Activated naive CD8-positive, alpha-beta T cell treated with anti-CD3 and anti-CD28 coated beads, Interleukin-2, amount 10 ng/mL, durations not matched to agents 7 days and 5 days (primary cell): Measurements from ENCODE around the gene GOLGA6L22. TPM values are rescaled to one million over a fixed set of nuclear protein-coding genes. Genes with fewer than 3 reads are reported as not detected.
"Not testable (repeated sequence)": the region's sequence is repeated elsewhere in the genome, so short reads cannot be mapped to it uniquely, and the experiment has no call there.

ENCODE experiments used
- ATAC-seq: fragments of 150-1000 bp; cut with Tn5 transposase; one replicate; pipeline ENCODE4 v1.10.0; 2021; ENCODE audit warnings: low read depth, moderate library complexity
- POLR2A ChIA-PET: fragments of 350-600 bp; sonication (Branson Sonifier 250); formaldehyde crosslinking; loops from one replicate; lab custom pipeline; 2021; ENCODE audit warnings: antibody characterized with exemption; lab: Charles Lee
- DNase-seq: peaks from one replicate; pipeline ENCODE4 v3.0.0; 2021
- H3K27ac Mint-ChIP-seq: one replicate; pipeline ENCODE4 v1.8.0; 2022; ENCODE audit warnings: mild to moderate bottlenecking, mixed read lengths
- H3K27me3 Mint-ChIP-seq: one replicate; pipeline ENCODE4 v1.8.0; 2022; ENCODE audit warnings: mild to moderate bottlenecking, moderate library complexity, mixed read lengths
- H3K36me3 Mint-ChIP-seq: one replicate; pipeline ENCODE4 v1.8.0; 2021; ENCODE audit warnings: mild to moderate bottlenecking, mixed read lengths
- H3K4me1 Mint-ChIP-seq: one replicate; pipeline ENCODE4 v1.8.0; 2021; ENCODE audit warnings: mixed read lengths
- H3K4me3 Mint-ChIP-seq: one replicate; pipeline ENCODE4 v1.8.0; 2022; ENCODE audit warnings: mild to moderate bottlenecking, moderate library complexity, mixed read lengths
- H3K9me3 Mint-ChIP-seq: one replicate; pipeline ENCODE4 v1.8.0; 2021; ENCODE audit warnings: mixed read lengths
- total RNA-seq, 2 experiments: library from RNA; stranded (reverse); gene quantifications; one replicate each; pipeline ENCODE4 v1.2.3, GENCODE V29; 2021

Gene GOLGA6L22
- not detected for total RNA-seq

- H3K9me3 Mint-ChIP-seq, ATAC-seq, H3K27ac Mint-ChIP-seq, H3K4me1 Mint-ChIP-seq, DNase-seq, H3K27me3 Mint-ChIP-seq, H3K36me3 Mint-ChIP-seq, H3K4me3 Mint-ChIP-seq, POLR2A ChIA-PET: not testable (repeated sequence)
Measured at GRCh38 chr15:22458603-22459002, at the start of gene GOLGA6L22. Gene GOLGA6L22 (plus strand): TSS chr15:22458903. CDS start chr15:22458994, 91 bp downstream.

- H3K4me3 Mint-ChIP-seq, DNase-seq, H3K27ac Mint-ChIP-seq, H3K36me3 Mint-ChIP-seq, ATAC-seq, POLR2A ChIA-PET, H3K4me1 Mint-ChIP-seq, H3K27me3 Mint-ChIP-seq, H3K9me3 Mint-ChIP-seq: not testable (repeated sequence)
Measured at GRCh38 chr15:22417288-22417687, 41.4 kb upstream of the GOLGA6L22 start.

- H3K4me1 Mint-ChIP-seq, H3K36me3 Mint-ChIP-seq, H3K27ac Mint-ChIP-seq, H3K27me3 Mint-ChIP-seq, DNase-seq, POLR2A ChIA-PET, H3K4me3 Mint-ChIP-seq, ATAC-seq, H3K9me3 Mint-ChIP-seq: not testable (repeated sequence)
Measured at GRCh38 chr15:22417795-22418194, 40.9 kb upstream of the GOLGA6L22 start.

- POLR2A ChIA-PET, H3K27me3 Mint-ChIP-seq, H3K36me3 Mint-ChIP-seq, H3K9me3 Mint-ChIP-seq, DNase-seq, ATAC-seq, H3K4me3 Mint-ChIP-seq, H3K27ac Mint-ChIP-seq, H3K4me1 Mint-ChIP-seq: not testable (repeated sequence)
Measured at GRCh38 chr15:22418212-22418611, 40.5 kb upstream of the GOLGA6L22 start.

- H3K4me3 Mint-ChIP-seq, H3K9me3 Mint-ChIP-seq, H3K27ac Mint-ChIP-seq, DNase-seq, ATAC-seq, POLR2A ChIA-PET, H3K4me1 Mint-ChIP-seq, H3K27me3 Mint-ChIP-seq, H3K36me3 Mint-ChIP-seq: not testable (repeated sequence)
Measured at GRCh38 chr15:22418666-22419065, 40.0 kb upstream of the GOLGA6L22 start.

- POLR2A ChIA-PET, H3K27ac Mint-ChIP-seq, H3K36me3 Mint-ChIP-seq: not testable (repeated sequence)
Measured at GRCh38 chr15:22420340-22420739, 38.4 kb upstream of the GOLGA6L22 start.

GRCh38 chr15:22429426-22429825 lies 29.3 kb upstream of the GOLGA6L22 start:
- POLR2A ChIA-PET, H3K4me3 Mint-ChIP-seq: not testable (repeated sequence)

More at GRCh38 chr15:22420340-22420739, 38.4 kb upstream of the GOLGA6L22 start:
- not testable (repeated sequence) for ATAC-seq, DNase-seq, H3K9me3 Mint-ChIP-seq, H3K4me3 Mint-ChIP-seq, H3K4me1 Mint-ChIP-seq, H3K27me3 Mint-ChIP-seq

GRCh38 chr15:22431687-22432086 lies 27.0 kb upstream of the GOLGA6L22 start:
- H3K27me3 Mint-ChIP-seq, H3K9me3 Mint-ChIP-seq, H3K4me3 Mint-ChIP-seq, H3K4me1 Mint-ChIP-seq, H3K36me3 Mint-ChIP-seq, H3K27ac Mint-ChIP-seq, POLR2A ChIA-PET, ATAC-seq, DNase-seq: not testable (repeated sequence)

More at GRCh38 chr15:22429426-22429825, 29.3 kb upstream of the GOLGA6L22 start:
- ATAC-seq, H3K27me3 Mint-ChIP-seq, H3K36me3 Mint-ChIP-seq, H3K27ac Mint-ChIP-seq, H3K9me3 Mint-ChIP-seq, DNase-seq, H3K4me1 Mint-ChIP-seq: not testable (repeated sequence)

- POLR2A ChIA-PET, H3K27me3 Mint-ChIP-seq, H3K9me3 Mint-ChIP-seq, ATAC-seq, H3K36me3 Mint-ChIP-seq, H3K4me1 Mint-ChIP-seq: not testable (repeated sequence)
- H3K4me3 Mint-ChIP-seq, result peak overlapping the region; percentile 75
- DNase-seq, result peak; percentile 58
- H3K27ac Mint-ChIP-seq, result peak overlapping the region; percentile 73
Measured at GRCh38 chr15:22494490-22495113, 35.9 kb downstream of the GOLGA6L22 start.

GRCh38 chr15:22497200-22497599 lies 38.5 kb downstream of the GOLGA6L22 start:
- ATAC-seq, H3K4me1 Mint-ChIP-seq, DNase-seq, POLR2A ChIA-PET, H3K9me3 Mint-ChIP-seq, H3K27me3 Mint-ChIP-seq, H3K27ac Mint-ChIP-seq, H3K4me3 Mint-ChIP-seq, H3K36me3 Mint-ChIP-seq: not testable (repeated sequence)

- POLR2A ChIA-PET, ATAC-seq, H3K9me3 Mint-ChIP-seq: not testable (repeated sequence)
Measured at GRCh38 chr15:22498220-22498925, 39.7 kb downstream of the GOLGA6L22 start.

GRCh38 chr15:22502272-22502671 lies 43.6 kb downstream of the GOLGA6L22 start:
- DNase-seq, ATAC-seq, H3K36me3 Mint-ChIP-seq, H3K9me3 Mint-ChIP-seq, H3K27me3 Mint-ChIP-seq, POLR2A ChIA-PET, H3K4me3 Mint-ChIP-seq, H3K4me1 Mint-ChIP-seq, H3K27ac Mint-ChIP-seq: not testable (repeated sequence)

More at GRCh38 chr15:22498220-22498925, 39.7 kb downstream of the GOLGA6L22 start:
- not testable (repeated sequence) for H3K4me1 Mint-ChIP-seq, H3K27me3 Mint-ChIP-seq, H3K36me3 Mint-ChIP-seq, H3K4me3 Mint-ChIP-seq, DNase-seq, H3K27ac Mint-ChIP-seq

GRCh38 chr15:22506959-22507358 lies 48.3 kb downstream of the GOLGA6L22 start:
- H3K27me3 Mint-ChIP-seq, H3K4me3 Mint-ChIP-seq, DNase-seq, H3K27ac Mint-ChIP-seq, H3K36me3 Mint-ChIP-seq, H3K9me3 Mint-ChIP-seq, POLR2A ChIA-PET, ATAC-seq, H3K4me1 Mint-ChIP-seq: not testable (repeated sequence)

GRCh38 chr15:22516140-22516539 lies 57.4 kb downstream of the GOLGA6L22 start:
- H3K4me3 Mint-ChIP-seq, ATAC-seq, H3K36me3 Mint-ChIP-seq, H3K4me1 Mint-ChIP-seq, POLR2A ChIA-PET, H3K27ac Mint-ChIP-seq, H3K27me3 Mint-ChIP-seq, DNase-seq, H3K9me3 Mint-ChIP-seq: not testable (repeated sequence)
